Measurements from ENCODE around the gene PACRG.

DNA sequence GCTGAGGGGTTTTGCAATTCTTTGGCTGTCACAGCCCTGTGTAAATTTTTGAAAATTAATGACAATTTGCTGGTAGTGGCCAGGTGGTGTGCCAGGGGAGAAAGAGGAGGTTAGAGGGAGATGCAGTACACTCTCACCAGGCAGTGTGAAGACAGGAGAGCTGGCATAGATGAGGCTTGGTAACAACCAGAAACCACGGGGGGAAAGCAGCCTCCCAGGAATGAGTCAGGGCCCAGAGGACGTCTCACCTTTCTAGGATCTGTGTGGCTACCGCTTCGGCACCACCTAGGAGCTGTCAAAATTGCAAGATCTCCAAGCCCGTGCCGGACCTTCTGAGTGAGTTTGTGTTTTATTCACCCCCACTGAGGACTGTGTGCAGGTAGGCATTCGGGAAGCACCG is 171.4 kb downstream of the PACRG start:
- TF ChIP-seq MXI1 (conservative IDR thresholded peaks at IDR 0.05; ENCODE audit: poor library complexity, severe bottlenecking) (no peak), EZH2 (IDR thresholded peaks at IDR 0.05; ENCODE audit: borderline replicate concordance, insufficient read depth, low read length, poor library complexity, severe bottlenecking) (no peak)
- TF ChIP-seq, protein P1, sequence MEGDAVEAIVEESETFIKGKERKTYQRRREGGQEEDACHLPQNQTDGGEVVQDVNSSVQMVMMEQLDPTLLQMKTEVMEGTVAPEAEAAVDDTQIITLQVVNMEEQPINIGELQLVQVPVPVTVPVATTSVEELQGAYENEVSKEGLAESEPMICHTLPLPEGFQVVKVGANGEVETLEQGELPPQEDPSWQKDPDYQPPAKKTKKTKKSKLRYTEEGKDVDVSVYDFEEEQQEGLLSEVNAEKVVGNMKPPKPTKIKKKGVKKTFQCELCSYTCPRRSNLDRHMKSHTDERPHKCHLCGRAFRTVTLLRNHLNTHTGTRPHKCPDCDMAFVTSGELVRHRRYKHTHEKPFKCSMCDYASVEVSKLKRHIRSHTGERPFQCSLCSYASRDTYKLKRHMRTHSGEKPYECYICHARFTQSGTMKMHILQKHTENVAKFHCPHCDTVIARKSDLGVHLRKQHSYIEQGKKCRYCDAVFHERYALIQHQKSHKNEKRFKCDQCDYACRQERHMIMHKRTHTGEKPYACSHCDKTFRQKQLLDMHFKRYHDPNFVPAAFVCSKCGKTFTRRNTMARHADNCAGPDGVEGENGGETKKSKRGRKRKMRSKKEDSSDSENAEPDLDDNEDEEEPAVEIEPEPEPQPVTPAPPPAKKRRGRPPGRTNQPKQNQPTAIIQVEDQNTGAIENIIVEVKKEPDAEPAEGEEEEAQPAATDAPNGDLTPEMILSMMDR (IDR thresholded peaks at IDR 0.05; ENCODE audit: poor library complexity, severe bottlenecking) = no peak

Data from neural cell (in vitro differentiated cells).